Ishikawa (cell line): Measurements from ENCODE around the gene ADAMTS18.

Source experiments
- EP300 ChIP-seq: IDR thresholded peaks from 2 replicates; pipeline ENCODE4 v1.6.1; 2012; ENCODE audit warnings: borderline replicate concordance
- MAX ChIP-seq: IDR thresholded peaks from 2 replicates; pipeline ENCODE4 v1.6.1; 2012
- RAD21 ChIP-seq: IDR thresholded peaks from 2 replicates; pipeline ENCODE4 v1.6.1; 2012; ENCODE audit warnings: low read depth
- TAF1 ChIP-seq: IDR thresholded peaks from 2 replicates; pipeline ENCODE4 v1.6.1; 2012; ENCODE audit warnings: low read depth, mild to moderate bottlenecking
- TCF12 ChIP-seq: IDR thresholded peaks from 2 replicates; pipeline ENCODE4 v1.6.1; 2012; ENCODE audit warnings: low read depth

GRCh38 chr16:77445324-77445723, 10.5 kb upstream of the ADAMTS18 start:
- TF ChIP-seq RAD21 (no peak), MAX (no peak), EP300 (no peak), TAF1 (no peak), TCF12 (no peak)
